Esophagus muscularis mucosa (tissue), 4 donors: ENCODE results near the gene PRIMA1.

Experiments used
- CTCF ChIP-seq, 3 experiments: fragments of 200-600 bp in 2 of 3; fragments of 450-650 bp in 1 of 3; sonication (generic) in 2 of 3; IDR thresholded peaks; one replicate each; pipeline ENCODE4 v1.5.1; 2017 to 2019; ENCODE audit warnings: antibody characterized with exemption in 3 of 3, mild to moderate bottlenecking in 2 of 3, moderate library complexity in 1 of 3
- EP300 ChIP-seq: sonication (generic); formaldehyde crosslinking; IDR thresholded peaks from one replicate; pipeline ENCODE4 v1.6.1; 2017; ENCODE audit warnings: antibody characterized with exemption
- POLR2A ChIP-seq: fragments of 450-650 bp; IDR thresholded peaks from one replicate; pipeline ENCODE4 v1.6.1; 2017; ENCODE audit warnings: antibody characterized with exemption, moderate library complexity, mild to moderate bottlenecking, low read depth
- POLR2AphosphoS5 ChIP-seq, 2 donors: sonication (generic); formaldehyde crosslinking; IDR thresholded peaks; one replicate each; pipeline ENCODE4 v1.6.1; 2017; ENCODE audit warnings: antibody characterized with exemption in 2 of 2

GRCh38 chr14:93733231-93733630 is 55.1 kb downstream of the PRIMA1 start:
- no peak for TF ChIP-seq POLR2A
- TF ChIP-seq CTCF (IDR thresholded peaks at IDR 0.05) = no peak
- no peak for TF ChIP-seq EP300
- TF ChIP-seq POLR2AphosphoS5 (IDR thresholded peaks at IDR 0.05) = no peak
